Stomach (tissue), 9 donors: ENCODE results near the gene GNLY. TPM values are rescaled to one million over a fixed set of nuclear protein-coding genes. Genes with fewer than 3 reads are reported as not detected.

Source experiments
- DNase-seq, 2 donors: peaks; one replicate each; pipeline versions ENCODE4 v3.0.0 to v3.0.0-alpha.2; 2013 to 2019
- H3K27ac ChIP-seq, 5 donors: fragments of 200-600 bp in 4 of 5; sonication (generic) in 4 of 5; one replicate each; pipeline ENCODE4 v1.5.1; 2013 to 2019; ENCODE audit warnings: mild to moderate bottlenecking in 1 of 5, moderate library complexity in 1 of 5
- H3K27me3 ChIP-seq, 3 donors: fragments of 200-600 bp; sonication (generic); one replicate each; pipeline ENCODE4 v1.5.1; 2017 to 2019; ENCODE audit warnings: mixed run types in 1 of 3
- H3K36me3 ChIP-seq, 4 donors: fragments of 200-600 bp; sonication (generic); 1 replicate in 3 of 4; 2 replicates in 1 of 4; pipeline ENCODE4 v1.5.1; 2016 to 2019
- H3K4me1 ChIP-seq, 4 donors: fragments of 200-600 bp; sonication (generic); one replicate each; pipeline ENCODE4 v1.5.1; 2016 to 2019
- H3K4me3 ChIP-seq, 4 donors: fragments of 200-600 bp; sonication (generic) in 3 of 4; one replicate each; pipeline ENCODE4 v1.5.1; 2016 to 2019; ENCODE audit warnings: mild to moderate bottlenecking in 1 of 4
- H3K9me3 ChIP-seq, 4 donors: fragments of 200-600 bp; sonication (generic); one replicate each; pipeline ENCODE4 v1.5.1; 2016 to 2019
- CTCF ChIP-seq, 7 experiments: fragments of 450-650 bp in 4 of 7; fragments of 200-600 bp in 3 of 7; sonication (generic) in 3 of 7; IDR thresholded peaks; one replicate each; pipeline ENCODE4 v1.5.1; 2016 to 2019; ENCODE audit warnings: antibody characterized with exemption in 7 of 7, control low read depth in 2 of 7, mild to moderate bottlenecking in 1 of 7
- EP300 ChIP-seq: sonication (generic); formaldehyde crosslinking; IDR thresholded peaks from one replicate; pipeline ENCODE4 v1.6.1; 2017; ENCODE audit warnings: antibody characterized with exemption
- POLR2A ChIP-seq, 4 donors: fragments of 450-650 bp; IDR thresholded peaks; one replicate each; pipeline ENCODE4 v1.6.1; 2016; ENCODE audit warnings: antibody characterized with exemption in 4 of 4, control low read depth in 2 of 4, mild to moderate bottlenecking in 1 of 4, moderate library complexity in 1 of 4
- POLR2AphosphoS5 ChIP-seq, 3 donors: sonication (generic); formaldehyde crosslinking; IDR thresholded peaks; one replicate each; pipeline ENCODE4 v1.6.1; 2016; ENCODE audit warnings: antibody characterized with exemption in 3 of 3
- WGBS, 5 donors: extraction: QIAGEN DNeasy Blood & Tissue Kit in 3 of 5; methylation state at CpG; one replicate each; pipeline versions ENCODE4 v1.1.5 to v1.1.7; 2013 to 2018; 5-methylcytosine and 5-hydroxymethylcytosine counted together
- intact Hi-C: fragments of 100-400 bp; cut with DNase I; formaldehyde crosslinking; loops from one replicate; pipeline ENCODE4 v1.15.1; 2023; ENCODE audit warnings: low total_unique reads
- polyA plus RNA-seq, 3 donors: library from polyadenylated mRNA; stranded (reverse); fragments of 200-250 nt; gene quantifications; one replicate each; pipeline ENCODE4 v1.2.3, GENCODE V29; 2013
- total RNA-seq, 5 donors: library from RNA; depleted of rRNA; stranded (reverse); fragments of >200 nt; gene quantifications; one replicate each; pipeline versions ENCODE4 v1.1.0 to v1.2.3, GENCODE V29; 2014 to 2016
- donor health status: healthy with polysubstance abuse.
- donor health status: Bipolar disorder and iron deficiency.
- donor health status: healthy.

GNLY gene
- total and polyA plus RNA-seq, 8 donors = 0.72 to 5.8 (median 1.7) TPM; not detected in 3

GRCh38 chr2:85705680-85706039, 11.5 kb downstream of the GNLY start:
- peaks cover 31 to 76% (median 38%) of the 10 kb centered on the region in 4 donors for H3K4me1 ChIP-seq
- 76 to 91% (median 90%) methylated on average over 2 of the region's 2 CpGs for WGBS, 5 donors
- peak in 1 of 2 donors; percentile 50 for DNase-seq

GRCh38 chr2:85706063-85706462, 11.9 kb downstream of the GNLY start:
- Histone ChIP-seq H3K27me3 (no peaks in the 10 kb centered on the region), H3K9me3 (no peaks in the 10 kb centered on the region), H3K27ac (peak overlapping the region; percentile 31 to 87 (median 76)), H3K36me3 (no peaks in the 10 kb centered on the region), H3K4me1 (peaks cover 31 to 80% (median 40%) of the 10 kb centered on the region in 4 donors), H3K4me3 (no peak overlapping the region)
- no peak for DNase-seq
- intact Hi-C loops = no loop called here
- WGBS, 5 donors = 72 to 92% (median 87%) methylated on average over 6 of the region's 6 CpGs
- TF ChIP-seq CTCF (IDR thresholded peaks at IDR 0.05) (no peak), EP300 (no peak), POLR2AphosphoS5 (IDR thresholded peaks at IDR 0.05) (no peak), POLR2A (IDR thresholded peaks at IDR 0.05) (no peak)

More at GRCh38 chr2:85705680-85706039, 11.5 kb downstream of the GNLY start:
- intact Hi-C loops = no loop called here
- Histone ChIP-seq H3K9me3 (no peaks in the 10 kb centered on the region), H3K27me3 (no peaks in the 10 kb centered on the region), H3K4me3 (no peak overlapping the region), H3K36me3 (no peaks in the 10 kb centered on the region), H3K27ac (peak overlapping the region; percentile 43 to 87 (median 76))
- TF ChIP-seq CTCF (IDR thresholded peaks at IDR 0.05) (no peak), EP300 (peak; percentile 77), POLR2AphosphoS5 (IDR thresholded peaks at IDR 0.05) (peak; percentile 94 to 99 (median 94)), POLR2A (IDR thresholded peaks at IDR 0.05) (no peak)

- WGBS, 5 donors = 72 to 89% (median 84%) methylated on average over 10 of the region's 10 CpGs
- H3K9me3 ChIP-seq = no peaks in the 10 kb centered on the region
- H3K36me3 ChIP-seq = no peaks in the 10 kb centered on the region
- H3K27me3 ChIP-seq = no peaks in the 10 kb centered on the region
- peak overlapping the region in 1 of 4 donors; percentile 7 for H3K4me3 ChIP-seq
- DNase-seq = no peak
- peak overlapping the region in 4 of 5 donors; percentile 68 to 87 (median 76) for H3K27ac ChIP-seq
- intact Hi-C loops = no loop called here
- TF ChIP-seq POLR2AphosphoS5 (IDR thresholded peaks at IDR 0.05) = no peak
- TF ChIP-seq CTCF (IDR thresholded peaks at IDR 0.05) = no peak
- no peak for TF ChIP-seq EP300
- TF ChIP-seq POLR2A (IDR thresholded peaks at IDR 0.05) = no peak
- peaks cover 31 to 87% (median 43%) of the 10 kb centered on the region in 4 donors for H3K4me1 ChIP-seq
Measured at GRCh38 chr2:85706599-85707296, 12.6 kb downstream of the GNLY start.

- WGBS, 5 donors = 0 to 1% (median 1%) methylated on average over 10 of the region's 10 CpGs
- H3K27ac ChIP-seq = peak overlapping the region in 4 of 5 donors; percentile 68 to 87 (median 76)
- intact Hi-C loops = no loop called here
- H3K9me3 ChIP-seq = no peaks in the 10 kb centered on the region
- TF ChIP-seq POLR2A (IDR thresholded peaks at IDR 0.05) (no peak), EP300 (no peak), POLR2AphosphoS5 (IDR thresholded peaks at IDR 0.05) (peak; percentile 60 to 90 (median 73)), CTCF (IDR thresholded peaks at IDR 0.05) (peak in 5 of 7 experiments; percentile 80 to 91 (median 86))
- DNase-seq = peak; percentile 67 to 95
- H3K36me3 ChIP-seq = no peaks in the 10 kb centered on the region
- peaks cover 33 to 86% (median 46%) of the 10 kb centered on the region in 4 donors for H3K4me1 ChIP-seq
- H3K27me3 ChIP-seq = no peaks in the 10 kb centered on the region
- peak overlapping the region in 1 of 4 donors; percentile 7 for H3K4me3 ChIP-seq
Measured at GRCh38 chr2:85707304-85707703, 13.1 kb downstream of the GNLY start.
